H1 (cell line): ENCODE data around the gene SLC25A12. TPM values are rescaled to one million over a fixed set of nuclear protein-coding genes. Genes with fewer than 3 reads are reported as not detected.

Experiments used
- CTCF ChIA-PET: fragments of 300-600 bp; sonication (Branson Sonifier 250); formaldehyde crosslinking; loops from one replicate; lab custom pipeline; 2021; ENCODE audit not compliant: partially characterized antibody; lab: Charles Lee
- POLR2A ChIA-PET: fragments of 300-600 bp; sonication (Branson Sonifier 250); formaldehyde crosslinking; loops from one replicate; lab custom pipeline; 2021; ENCODE audit warnings: inconsistent platforms; ENCODE audit not compliant: partially characterized antibody; lab: Charles Lee
- DNase-seq, 2 experiments: peaks; one replicate each; pipeline versions ENCODE4 v3.0.0 to v3.0.0-alpha.2; 2010 to 2022; ENCODE audit warnings: low spot score in 2 of 2, low read depth in 1 of 2, mixed read lengths in 1 of 2
- FAIRE-seq: peaks from 2 replicates; lab custom pipeline; 2011; peaks lifted over from hg19 to GRCh38; lab: Jason Lieb, UNC
- H2AFZ ChIP-seq: 2 replicates; pipeline ENCODE4 v1.8.1; 2012; ENCODE audit warnings: low read length, inconsistent platforms
- H2AK5ac ChIP-seq: 2 replicates; pipeline ENCODE4 v1.6.1; 2013; ENCODE audit warnings: low read depth, low read length
- H2BK120ac ChIP-seq: replicated peaks from 2 replicates; pipeline ENCODE3; 2013; ENCODE audit warnings: low read depth, low read length, inconsistent platforms
- H2BK12ac ChIP-seq: 2 replicates; pipeline ENCODE4 v1.6.1; 2013; ENCODE audit warnings: low read depth, low read length
- H2BK15ac ChIP-seq: 2 replicates; pipeline ENCODE4 v1.6.1; 2013; ENCODE audit warnings: low read length
- H2BK20ac ChIP-seq: 2 replicates; pipeline ENCODE4 v1.6.1; 2013; ENCODE audit warnings: low read length
- H2BK5ac ChIP-seq: 2 replicates; pipeline ENCODE4 v1.6.1; 2013; ENCODE audit warnings: low read depth, low read length
- H3K14ac ChIP-seq: 2 replicates; pipeline ENCODE4 v1.6.1; 2013; ENCODE audit warnings: inconsistent platforms; ENCODE audit not compliant: insufficient read length
- H3K18ac ChIP-seq: 2 replicates; pipeline ENCODE4 v1.6.1; 2013; ENCODE audit warnings: low read length; ENCODE audit errors: extremely low read depth
- H3K23ac ChIP-seq: 2 replicates; pipeline ENCODE4 v1.6.1; 2013; ENCODE audit warnings: inconsistent platforms; ENCODE audit not compliant: insufficient read length
- H3K23me2 ChIP-seq: 2 replicates; pipeline ENCODE4 v1.6.1; 2013; ENCODE audit warnings: low read depth, low read length
- H3K27ac ChIP-seq: 2 replicates; pipeline ENCODE4 v1.6.1; 2011; ENCODE audit warnings: low read depth, low read length, inconsistent platforms
- H3K27me3 ChIP-seq, 4 experiments: replicated peaks in 1 of 4; 1 replicate in 1 of 4; 2 replicates in 3 of 4; pipeline versions ENCODE4 v1.6.1 to v1.8.1; 2011 to 2013; ENCODE audit warnings: low read length in 3 of 4, mild to moderate bottlenecking in 3 of 4, inconsistent platforms in 2 of 4, mixed read lengths in 2 of 4, moderate library complexity in 1 of 4; ENCODE audit not compliant: control insufficient read depth in 3 of 4, insufficient read depth in 3 of 4; ENCODE audit errors: extremely low read depth in 1 of 4
- H3K36me3 ChIP-seq, 4 experiments: 2 replicates each; pipeline versions ENCODE4 v1.6.1 to v1.8.1; 2011 to 2013; ENCODE audit warnings: mild to moderate bottlenecking in 4 of 4, low read length in 3 of 4, moderate library complexity in 2 of 4, control low read depth in 1 of 4, inconsistent platforms in 1 of 4; ENCODE audit not compliant: insufficient read depth in 4 of 4, control insufficient read depth in 2 of 4
- H3K4ac ChIP-seq: replicated peaks from 2 replicates; pipeline ENCODE3; 2013; ENCODE audit warnings: low read length, low read depth, mixed read lengths, inconsistent platforms; ENCODE audit not compliant: insufficient read length
- H3K4me1 ChIP-seq, 4 experiments: replicated peaks in 1 of 4; 1 replicate in 1 of 4; 2 replicates in 3 of 4; pipeline versions ENCODE4 v1.6.1 to v1.8.1; 2011 to 2013; ENCODE audit warnings: low read length in 3 of 4, inconsistent platforms in 2 of 4, mixed read lengths in 1 of 4; ENCODE audit not compliant: insufficient read depth in 4 of 4, control insufficient read depth in 3 of 4
- H3K4me2 ChIP-seq, 2 experiments: 2 replicates each; pipeline versions ENCODE4 v1.6.1 to v1.8.1; 2011 to 2013; ENCODE audit warnings: low read depth in 2 of 2, low read length in 2 of 2, control low read depth in 1 of 2, inconsistent platforms in 1 of 2, mild to moderate bottlenecking in 1 of 2; ENCODE audit not compliant: insufficient read depth in 1 of 2
- H3K4me3 ChIP-seq, 4 experiments: fragments of 200-600, 300-600 bp in 1 of 4; sonication (generic), shearing (Covaris generic), sonication (Bioruptor Twin) in 1 of 4; 2 replicates each; pipeline versions ENCODE4 v1.5.1 to v1.8.1; 2011 to 2016; ENCODE audit warnings: low read length in 4 of 4, low read depth in 3 of 4, control low read depth in 2 of 4, inconsistent platforms in 2 of 4, mild to moderate bottlenecking in 2 of 4, mixed read lengths in 1 of 4, moderate library complexity in 1 of 4; ENCODE audit not compliant: insufficient read depth in 2 of 4; ENCODE audit errors: extremely low read depth in 1 of 4
- H3K56ac ChIP-seq: replicated peaks from 2 replicates; pipeline ENCODE3; 2013; ENCODE audit warnings: low read depth, mild to moderate bottlenecking, mixed read lengths, low read length, inconsistent platforms; ENCODE audit not compliant: insufficient read length
- H3K79me1 ChIP-seq: 2 replicates; pipeline ENCODE4 v1.6.1; 2013; ENCODE audit warnings: low read depth, low read length, control low read depth
- H3K79me2 ChIP-seq, 2 experiments: 2 replicates each; pipeline versions ENCODE4 v1.6.1 to v1.8.1; 2012 to 2013; ENCODE audit warnings: low read length in 2 of 2, mild to moderate bottlenecking in 2 of 2, inconsistent platforms in 1 of 2; ENCODE audit not compliant: insufficient read depth in 2 of 2, control insufficient read depth in 1 of 2
- H3K9ac ChIP-seq, 4 experiments: replicated peaks in 1 of 4; 1 replicate in 1 of 4; 2 replicates in 3 of 4; pipeline versions ENCODE4 v1.6.1 to v1.8.1; 2011 to 2013; ENCODE audit warnings: low read depth in 3 of 4, low read length in 3 of 4, control low read depth in 2 of 4, mild to moderate bottlenecking in 2 of 4, moderate library complexity in 2 of 4, inconsistent platforms in 1 of 4; ENCODE audit errors: extremely low read depth in 1 of 4
- H3K9me3 ChIP-seq, 2 experiments: 2 replicates each; pipeline versions ENCODE4 v1.6.1 to v1.8.1; 2012 to 2013; ENCODE audit warnings: mild to moderate bottlenecking in 2 of 2, moderate library complexity in 2 of 2, control low read depth in 1 of 2, inconsistent platforms in 1 of 2, low read depth in 1 of 2, low read length in 1 of 2, mixed read lengths in 1 of 2; ENCODE audit not compliant: insufficient read depth in 2 of 2
- H4K20me1 ChIP-seq, 2 experiments: replicated peaks in 1 of 2; 2 replicates each; pipeline versions ENCODE3 to v1.8.1; 2011 to 2013; ENCODE audit warnings: inconsistent platforms in 2 of 2, low read length in 2 of 2, mild to moderate bottlenecking in 1 of 2; ENCODE audit not compliant: insufficient read depth in 2 of 2, control insufficient read depth in 1 of 2
- H4K5ac ChIP-seq: 2 replicates; pipeline ENCODE4 v1.6.1; 2013; ENCODE audit warnings: low read length, low read depth, mixed read lengths, inconsistent platforms; ENCODE audit not compliant: insufficient read length
- H4K8ac ChIP-seq: 2 replicates; pipeline ENCODE4 v1.8.0; 2013; ENCODE audit warnings: mild to moderate bottlenecking, moderate library complexity, low read length, inconsistent platforms; ENCODE audit not compliant: insufficient read depth; ENCODE audit errors: extremely low read depth
- H4K91ac ChIP-seq: replicated peaks from 2 replicates; pipeline ENCODE3; 2013; ENCODE audit warnings: low read length, mixed read lengths, inconsistent platforms; ENCODE audit not compliant: insufficient read length
- EZH2 ChIP-seq: fragments of 200-600 bp; sonication (generic); IDR thresholded peaks from 2 replicates; pipeline ENCODE4 v1.7.1; 2012; ENCODE audit warnings: low read depth, mild to moderate bottlenecking, moderate library complexity, low read length, inconsistent platforms; ENCODE audit not compliant: severe bottlenecking
- GTF2F1 ChIP-seq: IDR thresholded peaks from 2 replicates; pipeline ENCODE4 v1.6.1; 2012; ENCODE audit warnings: low read depth, low read length, improper control_type of control experiment, borderline replicate concordance
- KDM1A ChIP-seq: fragments of 200-600, 300-600 bp; sonication (generic); IDR thresholded peaks from 2 replicates; pipeline ENCODE4 v1.7.1; 2016; ENCODE audit warnings: mild to moderate bottlenecking, low read length, borderline replicate concordance
- KDM4A ChIP-seq: IDR thresholded peaks from one replicate; pipeline ENCODE4 v1.7.1; 2012; ENCODE audit warnings: low read depth, mild to moderate bottlenecking, moderate library complexity, low read length, inconsistent platforms; ENCODE audit not compliant: severe bottlenecking
- POU5F1 ChIP-seq: IDR thresholded peaks from 2 replicates; pipeline ENCODE4 v1.6.1; 2011; ENCODE audit warnings: low read depth, mild to moderate bottlenecking, low read length, moderate library complexity
- RBBP5 ChIP-seq: IDR thresholded peaks from 2 replicates; pipeline ENCODE4 v1.7.1; 2012; ENCODE audit warnings: low read depth, mild to moderate bottlenecking, inconsistent platforms, low read length, moderate library complexity, borderline replicate concordance
- SP4 ChIP-seq: IDR thresholded peaks from 2 replicates; pipeline ENCODE4 v1.6.1; 2012; ENCODE audit warnings: low read length, inconsistent platforms
- SUZ12 ChIP-seq: fragments of 200-600 bp; sonication (generic); IDR thresholded peaks from 2 replicates; pipeline ENCODE4 v1.6.1; 2012; ENCODE audit warnings: mild to moderate bottlenecking, inconsistent platforms, low read length, moderate library complexity, mixed read lengths
- WGBS, 2 experiments: shearing (Covaris generic) in 1 of 2; methylation state at CpG; one replicate each; pipeline versions ENCODE4 v1.1.6 to v1.1.7; 2013 to 2015; ENCODE audit warnings: low lambda C conversion rate in 2 of 2, mixed read lengths in 2 of 2, inconsistent platforms in 1 of 2, low coverage in 1 of 2, missing lambda C conversion rate in 1 of 2; ENCODE audit not compliant: insufficient replicate concordance in 2 of 2, insufficient coverage in 1 of 2, insufficient read length in 1 of 2; ENCODE audit errors: extremely low coverage in 1 of 2, missing lambda C conversion rate in 1 of 2; 5-methylcytosine and 5-hydroxymethylcytosine counted together
- polyA plus RNA-seq, 7 experiments: library from polyadenylated mRNA; depleted of rRNA in 3 of 7; stranded (reverse) in 5 of 7; unstranded in 2 of 7; fragments of >200 nt in 5 of 7; fragments of 200-250 nt in 2 of 7; gene quantifications; 1 replicate in 5 of 7; 2 replicates in 1 of 7; 4 replicates in 1 of 7; pipeline versions ENCODE4 v1.2.1 to v1.2.3, GENCODE V29; 2011 to 2013; ENCODE audit warnings: missing spikeins in 2 of 7, mixed read lengths in 2 of 7
- total RNA-seq: library from RNA; stranded (reverse); fragmentation: NEBNext Ultra II Directional; extraction: Animal tissue kit (Norgen Biotek cat#: 25700); gene quantifications from 2 replicates; pipeline ENCODE4 v1.2.1, GENCODE V29; 2021

SLC25A12 gene
- total and polyA plus RNA-seq, 2 of the 8 experiments (the other 6 are each of a cell fraction or from before 2014, with no cell fraction given): 7.7 to 10.2 TPM

DNA sequence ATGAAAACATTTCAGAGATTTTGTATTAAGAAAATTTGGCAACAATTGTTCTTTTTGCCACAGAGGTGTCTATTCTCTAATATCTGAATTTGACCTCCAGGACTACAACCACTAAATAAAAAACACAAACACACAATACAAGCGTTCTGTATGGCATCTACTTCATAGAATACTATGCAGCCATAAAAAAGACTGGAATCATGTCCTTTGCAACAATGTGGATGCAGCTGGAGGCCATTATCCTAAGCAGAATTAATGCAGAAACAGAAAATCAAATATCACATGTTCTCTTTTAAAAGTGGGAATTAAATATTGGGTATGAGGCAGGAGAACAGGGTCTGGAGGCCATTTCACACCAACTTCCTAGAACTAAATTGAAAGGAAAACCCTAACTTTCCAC lies 19.5 kb downstream of the SLC25A12 start:
- ChIA-PET POLR2A (no interaction called here), CTCF (interaction anchor here (0.6 kb wide), 1 partner anchor 343 kb away, joined by 5 read pairs; no protein-coding TSS in a partner anchor)
- Histone ChIP-seq H2BK120ac (no peak overlapping the region), H3K9me3 (no peaks in the 10 kb centered on the region), H3K23me2 (no peaks in the 10 kb centered on the region), H3K79me2 (no peaks in the 10 kb centered on the region), H3K18ac (no peak overlapping the region), H2AK5ac (no peak overlapping the region), H3K36me3 (no peaks in the 10 kb centered on the region; a peak in 1 of 8 replicates), H3K27ac (no peak overlapping the region), H2AFZ (no peak overlapping the region), H4K91ac (no peak overlapping the region), H2BK5ac (no peak overlapping the region), H3K4ac (no peak overlapping the region), H4K8ac (no peak overlapping the region), H4K5ac (no peak overlapping the region), H2BK15ac (no peak overlapping the region), H2BK12ac (no peak overlapping the region), H3K4me2 (no peak overlapping the region), H2BK20ac (no peak overlapping the region), H3K4me1 (no peaks in the 10 kb centered on the region), H3K14ac (no peak overlapping the region), H3K79me1 (no peaks in the 10 kb centered on the region), H3K27me3 (no peaks in the 10 kb centered on the region), H3K4me3 (no peak overlapping the region), H4K20me1 (no peaks in the 10 kb centered on the region), H3K56ac (no peak overlapping the region), H3K23ac (no peak overlapping the region), H3K9ac (no peak overlapping the region)
- TF ChIP-seq SUZ12 (no peak), SP4 (no peak), KDM1A (no peak), GTF2F1 (no peak), POU5F1 (no peak), EZH2 (no peak), RBBP5 (no peak), KDM4A (no peak)
- FAIRE-seq (no peak), DNase-seq (no peak)
- 93% methylated on average over 1 of the region's 1 CpG; no CpG with 5 or more reads in 1 of the 2 experiments for WGBS, 2 experiments
